IMR-90 (cell line): ENCODE results near the gene GRIFIN. TPM values are rescaled to one million over a fixed set of nuclear protein-coding genes. Genes with fewer than 3 reads are reported as not detected.

Experiments used
- ATAC-seq: fragments of 200-7000 bp; cut with Tn5 transposase; 2 replicates; pipeline ENCODE4 v1.9.1; 2020; ENCODE audit warnings: low read depth, mild to moderate bottlenecking, moderate library complexity
- BruUV-seq: library from RNA; stranded (reverse); fragments of 400-500 nt; replicated peaks from 2 replicates; lab custom pipeline; 2021; lab: Mats Ljungman, UMichigan
- CTCF ChIA-PET: fragments of 300-600 bp; formaldehyde crosslinking; extraction: SDS; loops from one replicate; lab custom pipeline; 2021; ENCODE audit warnings: antibody characterized with exemption; lab: Yijun Ruan, JAX
- POLR2A ChIA-PET: fragments of 300-600 bp; sonication (Branson Sonifier 250); formaldehyde crosslinking; loops from one replicate; lab custom pipeline; 2022; ENCODE audit warnings: antibody characterized with exemption; ENCODE audit not compliant: unreplicated experiment; lab: Charles Lee
- DNase-seq: peaks from one replicate; pipeline ENCODE4 v3.0.0; 2013
- H2AFZ ChIP-seq: replicated peaks from 2 replicates; pipeline ENCODE3; 2013; ENCODE audit warnings: low read length, mild to moderate bottlenecking; ENCODE audit not compliant: poor library complexity
- H2AK5ac ChIP-seq: 2 replicates; pipeline ENCODE4 v1.6.1; 2013; ENCODE audit warnings: low read depth, low read length, inconsistent platforms
- H2AK9ac ChIP-seq: replicated peaks from 2 replicates; pipeline ENCODE3; 2013; ENCODE audit warnings: mild to moderate bottlenecking, low read depth, low read length, moderate library complexity; ENCODE audit not compliant: poor library complexity
- H2BK120ac ChIP-seq: 2 replicates; pipeline ENCODE4 v1.6.1; 2013; ENCODE audit warnings: low read depth, low read length, inconsistent platforms
- H2BK15ac ChIP-seq: 3 replicates; pipeline ENCODE4 v1.6.1; 2013; ENCODE audit warnings: low read depth, low read length, inconsistent platforms
- H2BK20ac ChIP-seq: 2 replicates; pipeline ENCODE4 v1.6.1; 2013; ENCODE audit warnings: low read depth, mild to moderate bottlenecking, inconsistent platforms, low read length, moderate library complexity
- H2BK5ac ChIP-seq: 2 replicates; pipeline ENCODE4 v1.6.1; 2013; ENCODE audit warnings: mild to moderate bottlenecking, low read depth, low read length, inconsistent platforms; ENCODE audit not compliant: poor library complexity, severe bottlenecking
- H3K14ac ChIP-seq: replicated peaks from 2 replicates; pipeline ENCODE4 v1.6.1; 2013; ENCODE audit warnings: low read depth, low read length, inconsistent platforms
- H3K18ac ChIP-seq: 2 replicates; pipeline ENCODE4 v1.6.1; 2013; ENCODE audit warnings: low read depth, low read length, control low read depth
- H3K23ac ChIP-seq: 2 replicates; pipeline ENCODE4 v1.6.1; 2013; ENCODE audit warnings: low read depth, low read length, inconsistent platforms
- H3K27ac ChIP-seq: 2 replicates; pipeline ENCODE4 v1.5.1; 2013; ENCODE audit warnings: mild to moderate bottlenecking, control low read depth, low read length; ENCODE audit not compliant: insufficient read depth
- H3K27me3 ChIP-seq: 2 replicates; pipeline ENCODE4 v1.6.1; 2013; ENCODE audit warnings: low read length; ENCODE audit not compliant: control insufficient read depth, insufficient read depth
- H3K36me3 ChIP-seq: 2 replicates; pipeline ENCODE4 v1.6.1; 2013; ENCODE audit warnings: low read length, mixed read lengths; ENCODE audit not compliant: control insufficient read depth, insufficient read depth
- H3K4ac ChIP-seq: 2 replicates; pipeline ENCODE4 v1.6.1; 2013; ENCODE audit warnings: low read depth, low read length, inconsistent platforms
- H3K4me1 ChIP-seq: 2 replicates; pipeline ENCODE4 v1.6.1; 2013; ENCODE audit warnings: low read length, mixed read lengths; ENCODE audit not compliant: control insufficient read depth, insufficient read depth
- H3K4me2 ChIP-seq: 2 replicates; pipeline ENCODE4 v1.6.1; 2013; ENCODE audit warnings: low read depth, mild to moderate bottlenecking, control low read depth, low read length, moderate library complexity
- H3K4me3 ChIP-seq: 2 replicates; pipeline ENCODE4 v1.5.1; 2013; ENCODE audit warnings: low read depth, mild to moderate bottlenecking, control low read depth, low read length, moderate library complexity; ENCODE audit not compliant: insufficient read depth
- H3K56ac ChIP-seq: 2 replicates; pipeline ENCODE4 v1.6.1; 2013; ENCODE audit warnings: low read length, inconsistent platforms; ENCODE audit not compliant: insufficient read depth; ENCODE audit errors: extremely low read depth
- H3K79me1 ChIP-seq, 2 experiments: 2 replicates each; pipeline ENCODE4 v1.6.1; 2013; ENCODE audit warnings: low read length in 2 of 2, inconsistent platforms in 1 of 2, low read depth in 1 of 2
- H3K9ac ChIP-seq: 2 replicates; pipeline ENCODE4 v1.6.1; 2013; ENCODE audit warnings: low read depth, low read length, control low read depth
- H3K9me1 ChIP-seq: 2 replicates; pipeline ENCODE4 v1.6.1; 2013; ENCODE audit warnings: low read length, inconsistent platforms; ENCODE audit not compliant: insufficient read depth
- H3K9me3 ChIP-seq: 2 replicates; pipeline ENCODE4 v1.6.1; 2013; ENCODE audit warnings: low read length; ENCODE audit not compliant: control insufficient read depth, insufficient read depth
- H4K20me1 ChIP-seq: 2 replicates; pipeline ENCODE4 v1.6.1; 2013; ENCODE audit warnings: low read length, inconsistent platforms; ENCODE audit not compliant: insufficient read depth
- H4K5ac ChIP-seq: 2 replicates; pipeline ENCODE4 v1.6.1; 2013; ENCODE audit warnings: mild to moderate bottlenecking, low read depth, low read length, control low read depth
- H4K8ac ChIP-seq, 2 experiments: 2 replicates each; pipeline ENCODE4 v1.6.1; 2013; ENCODE audit warnings: low read depth in 2 of 2, low read length in 2 of 2, control low read depth in 1 of 2, inconsistent platforms in 1 of 2
- H4K91ac ChIP-seq: 2 replicates; pipeline ENCODE4 v1.6.1; 2013; ENCODE audit warnings: low read depth, low read length, inconsistent platforms; ENCODE audit not compliant: insufficient read depth
- BHLHE40 ChIP-seq: fragments of 150-350 bp; IDR thresholded peaks from 2 replicates; pipeline ENCODE4 v1.6.1; 2016; ENCODE audit warnings: mild to moderate bottlenecking, low read depth, low read length
- CEBPB ChIP-seq: IDR thresholded peaks from 2 replicates; pipeline ENCODE4 v1.6.1; 2012; ENCODE audit warnings: low read depth, low read length, improper control_type of control experiment
- CHD1 ChIP-seq: IDR thresholded peaks from 2 replicates; pipeline ENCODE4 v1.6.1; 2012; ENCODE audit warnings: low read depth, low read length, improper control_type of control experiment
- CTCF ChIP-seq: conservative IDR thresholded peaks from 2 replicates; pipeline ENCODE4 v1.5.1; 2012; ENCODE audit warnings: mild to moderate bottlenecking, low read depth, low read length, improper control_type of control experiment
- FOS ChIP-seq: fragments of 150-350 bp; IDR thresholded peaks from 2 replicates; pipeline ENCODE4 v1.6.1; 2016; ENCODE audit warnings: low read depth, low read length
- MAFK ChIP-seq: IDR thresholded peaks from 2 replicates; pipeline ENCODE4 v1.6.1; 2012; ENCODE audit warnings: low read depth, low read length, improper control_type of control experiment
- RAD21 ChIP-seq: IDR thresholded peaks from 2 replicates; pipeline ENCODE4 v1.6.1; 2012; ENCODE audit warnings: low read length, improper control_type of control experiment
- RCOR1 ChIP-seq: IDR thresholded peaks from 2 replicates; pipeline ENCODE4 v1.6.1; 2012; ENCODE audit warnings: mild to moderate bottlenecking, low read length, improper control_type of control experiment; ENCODE audit not compliant: insufficient replicate concordance
- RFX5 ChIP-seq: IDR thresholded peaks from 2 replicates; pipeline ENCODE4 v1.8.0; 2012; ENCODE audit warnings: low read depth, mild to moderate bottlenecking, low read length, moderate library complexity
- WGBS, 2 experiments: methylation state at CpG; one replicate each; pipeline versions ENCODE4 v1.1.5 to v1.1.7; 2013; ENCODE audit warnings: missing lambda C conversion rate in 2 of 2; ENCODE audit not compliant: insufficient read length in 1 of 2; ENCODE audit errors: extremely low coverage in 2 of 2; 5-methylcytosine and 5-hydroxymethylcytosine counted together
- dilution Hi-C: fragments of 300-500 bp; cut with HindIII; formaldehyde crosslinking; loops from one replicate; pipeline ENCODE4 v1.14.3; 2018; ENCODE audit warnings: low sequenced_read_pairs; ENCODE audit not compliant: unreplicated experiment
- in situ Hi-C: fragments of 300-500 bp; cut with MboI; formaldehyde crosslinking; loops from 3 replicates; pipeline ENCODE4 v1.14.3; 2019; ENCODE audit warnings: low sequenced_read_pairs, inconsistent platforms, mixed read lengths
- intact Hi-C: fragments of 100-400 bp; cut with micrococcal nuclease; formaldehyde crosslinking; loops from 2 replicates; pipeline ENCODE4 v1.10.0; 2022
- polyA plus RNA-seq, 3 experiments: library from polyadenylated mRNA; depleted of rRNA; stranded (reverse); fragments of >200 nt; gene quantifications; 2 replicates each; pipeline ENCODE4 v1.2.3, GENCODE V29; 2012; ENCODE audit warnings: low replicate concordance in 1 of 3
- total RNA-seq: library from RNA; depleted of rRNA; stranded (reverse); fragments of >200 nt; gene quantifications from 2 replicates; pipeline ENCODE4 v1.2.3, GENCODE V29; 2012

Gene GRIFIN
- total and polyA plus RNA-seq, 2 of the 4 experiments (the other 2 are of a cell fraction) = not detected

GRCh38 chr7:2510909-2511768 is 34.9 kb upstream of the GRIFIN start:
- POLR2A ChIA-PET = no interaction called here
- Histone ChIP-seq H3K9me1 (no peaks in the 10 kb centered on the region), H3K4me1 (peaks cover 8% of the 10 kb centered on the region), H3K79me1 (no peaks in the 10 kb centered on the region), H2BK5ac (no peak overlapping the region), H4K5ac (no peak overlapping the region), H3K9ac (no peak overlapping the region), H2BK20ac (no peak overlapping the region), H2AFZ (no peak overlapping the region), H3K56ac (no peak overlapping the region), H3K14ac (no peak overlapping the region), H2BK120ac (no peak overlapping the region), H2BK15ac (no peak overlapping the region), H3K23ac (no peak overlapping the region), H3K9me3 (no peaks in the 10 kb centered on the region), H4K8ac (no peak overlapping the region), H3K4me2 (no peak overlapping the region), H3K36me3 (no peaks in the 10 kb centered on the region), H2AK9ac (peak overlapping the region; percentile 15), H4K20me1 (no peaks in the 10 kb centered on the region), H3K27ac (no peak overlapping the region), H3K4me3 (no peak overlapping the region), H3K18ac (no peak overlapping the region), H2AK5ac (no peak overlapping the region), H4K91ac (no peak overlapping the region), H3K4ac (no peak overlapping the region), H3K27me3 (peaks cover 1% of the 10 kb centered on the region; the same call in 1 of the 2 replicates)
- dilution Hi-C loops = no loop called here
- no peak for TF ChIP-seq RCOR1
- no peak for TF ChIP-seq MAFK
- TF ChIP-seq BHLHE40 = no peak
- no peak for TF ChIP-seq CHD1
- no peak for TF ChIP-seq FOS
- TF ChIP-seq RFX5 = no peak
- TF ChIP-seq CEBPB = no peak
- no peak for TF ChIP-seq RAD21
- TF ChIP-seq CTCF = no peak
- in situ Hi-C loops = no loop called here
- intact Hi-C loops = no loop called here
- ATAC-seq = no peak
- BruUV-seq = no TSS peak
- DNase-seq = no peak
- CTCF ChIA-PET = no interaction called here
- 86% methylated on average over 1 of the region's 27 CpGs; no CpG with 5 or more reads in 1 of the 2 experiments for WGBS, 2 experiments
